ENCODE data around the gene SLC22A23.

- TF ChIP-seq EP300 (IDR thresholded peaks at IDR 0.05) (no peak), POLR2A (IDR thresholded peaks at IDR 0.05) (no peak)
Observed at GRCh38 chr6:3322366-3322890, 134.4 kb downstream of the SLC22A23 start.

Data from sigmoid colon (tissue), 4 donors.